Small intestine (tissue), 7 donors: ENCODE data around the gene PPL. TPM values are rescaled to one million over a fixed set of nuclear protein-coding genes. Genes with fewer than 3 reads are reported as not detected.
"Not testable (repeated sequence)": the region's sequence is repeated elsewhere in the genome, so short reads cannot be mapped to it uniquely, and the experiment has no call there.

ENCODE experiments used
- DNase-seq, 2 donors: peaks; one replicate each; pipeline versions ENCODE4 v3.0.0 to v3.0.0-alpha.2; 2013
- FAIRE-seq: peaks from 2 replicates; lab custom pipeline; 2012; peaks lifted over from hg19 to GRCh38; lab: Jason Lieb, UNC
- H3K27ac ChIP-seq, 3 donors: one replicate each; pipeline ENCODE4 v1.5.1; 2013; ENCODE audit warnings: low read length in 2 of 3, mild to moderate bottlenecking in 2 of 3, control low read depth in 1 of 3, inconsistent platforms in 1 of 3, low read depth in 1 of 3, moderate library complexity in 1 of 3
- H3K27me3 ChIP-seq, 3 donors: one replicate each; pipeline ENCODE4 v1.6.1; 2013; ENCODE audit warnings: low read length in 3 of 3, inconsistent platforms in 1 of 3; ENCODE audit not compliant: control insufficient read depth in 3 of 3, insufficient read depth in 3 of 3
- H3K36me3 ChIP-seq, 3 donors: one replicate each; pipeline ENCODE4 v1.6.1; 2013; ENCODE audit warnings: low read length in 3 of 3, inconsistent platforms in 1 of 3, low read depth in 1 of 3, mild to moderate bottlenecking in 1 of 3, moderate library complexity in 1 of 3; ENCODE audit not compliant: control insufficient read depth in 3 of 3, insufficient read depth in 2 of 3
- H3K4me1 ChIP-seq, 3 donors: one replicate each; pipeline ENCODE4 v1.6.1; 2013; ENCODE audit warnings: low read length in 2 of 3, inconsistent platforms in 1 of 3, low read depth in 1 of 3, mild to moderate bottlenecking in 1 of 3, moderate library complexity in 1 of 3; ENCODE audit not compliant: control insufficient read depth in 3 of 3, insufficient read depth in 2 of 3
- H3K4me3 ChIP-seq, 3 donors: one replicate each; pipeline ENCODE4 v1.5.1; 2013; ENCODE audit warnings: low read length in 3 of 3, control low read depth in 1 of 3, inconsistent platforms in 1 of 3, low read depth in 1 of 3, mild to moderate bottlenecking in 1 of 3, moderate library complexity in 1 of 3
- H3K9me3 ChIP-seq, 2 donors: one replicate each; pipeline ENCODE4 v1.6.1; 2013; ENCODE audit warnings: low read depth in 1 of 2, low read length in 1 of 2; ENCODE audit not compliant: control insufficient read depth in 2 of 2, insufficient read depth in 1 of 2
- WGBS, 3 donors: extraction: QIAGEN DNeasy Blood & Tissue Kit; methylation state at CpG; one replicate each; pipeline ENCODE4 v1.1.7; 2013; 5-methylcytosine and 5-hydroxymethylcytosine counted together
- polyA plus RNA-seq, 4 donors: library from polyadenylated mRNA; stranded (reverse) in 3 of 4; unstranded in 1 of 4; fragments of 200-250 nt in 3 of 4; fragments of 120-200 nt in 1 of 4; gene quantifications; one replicate each; pipeline versions ENCODE4 v1.2.1 to v1.2.3, GENCODE V29; 2013
- donor health status: healthy with polysubstance abuse.
- donor health status: control.
- donor health status: control.
- donor health status: Bipolar disorder and iron deficiency.
- donor health status: healthy.

The PPL gene
- polyA plus RNA-seq, 4 donors, result 11.1 to 37.1 (median 14.9) TPM

GRCh38 chr16:4900750-4901149, 36.2 kb downstream of the PPL start:
- 86 to 91% (median 88%) methylated on average over 11 of the region's 11 CpGs for WGBS, 3 donors
- DNase-seq, result no peak
- no peaks in the 10 kb centered on the region for H3K27me3 ChIP-seq
- H3K9me3 ChIP-seq, result peaks cover 0 to 8% of the 10 kb centered on the region in 2 donors
- FAIRE-seq, result no peak
- H3K4me1 ChIP-seq, result no peaks in the 10 kb centered on the region
- H3K36me3 ChIP-seq, result peaks cover 0 to 90% (median 2%) of the 10 kb centered on the region in 3 donors
- no peak overlapping the region for H3K4me3 ChIP-seq
- no peak overlapping the region for H3K27ac ChIP-seq

- DNase-seq (no peak), FAIRE-seq (no peak)
- Histone ChIP-seq H3K36me3 (peaks cover 0 to 92% (median 2%) of the 10 kb centered on the region in 3 donors), H3K27me3 (no peaks in the 10 kb centered on the region), H3K4me3 (no peak overlapping the region), H3K4me1 (no peaks in the 10 kb centered on the region), H3K9me3 (peaks cover 0 to 8% of the 10 kb centered on the region in 2 donors), H3K27ac (no peak overlapping the region)
- WGBS, 3 donors, result 55 to 72% (median 66%) methylated on average over 7 to 8 of the region's 8 CpGs
Observed at GRCh38 chr16:4900036-4900435, 36.9 kb downstream of the PPL start.

GRCh38 chr16:4899474-4899846, 37.5 kb downstream of the PPL start:
- DNase-seq (no peak), FAIRE-seq (no peak)
- Histone ChIP-seq H3K4me3 (no peak overlapping the region), H3K36me3 (peaks cover 0 to 92% (median 2%) of the 10 kb centered on the region in 3 donors), H3K27me3 (no peaks in the 10 kb centered on the region), H3K4me1 (no peaks in the 10 kb centered on the region), H3K9me3 (peaks cover 0 to 8% of the 10 kb centered on the region in 2 donors), H3K27ac (no peak overlapping the region)
- 82 to 91% (median 85%) methylated on average over 6 of the region's 6 CpGs for WGBS, 3 donors

GRCh38 chr16:4898811-4899473, 38.0 kb downstream of the PPL start:
- H3K4me1 ChIP-seq, result no peaks in the 10 kb centered on the region
- no peak overlapping the region for H3K4me3 ChIP-seq
- H3K9me3 ChIP-seq, result peaks cover 0 to 8% of the 10 kb centered on the region in 2 donors
- peaks cover 0 to 92% (median 2%) of the 10 kb centered on the region in 3 donors for H3K36me3 ChIP-seq
- WGBS, 3 donors, result 92 to 96% (median 94%) methylated on average over 28 of the region's 28 CpGs
- no peak for DNase-seq
- no peaks in the 10 kb centered on the region for H3K27me3 ChIP-seq
- no peak for FAIRE-seq
- no peak overlapping the region for H3K27ac ChIP-seq

GRCh38 chr16:4897328-4897727, 39.6 kb downstream of the PPL start:
- 88 to 91% (median 90%) methylated on average over 7 of the region's 7 CpGs for WGBS, 3 donors
- DNase-seq, result no peak
- H3K4me1 ChIP-seq, result no peaks in the 10 kb centered on the region
- peaks cover 0 to 8% of the 10 kb centered on the region in 2 donors for H3K9me3 ChIP-seq
- no peak overlapping the region for H3K4me3 ChIP-seq
- H3K36me3 ChIP-seq, result peaks cover 0 to 92% (median 0%) of the 10 kb centered on the region in 3 donors
- no peak overlapping the region for H3K27ac ChIP-seq
- H3K27me3 ChIP-seq, result no peaks in the 10 kb centered on the region
- no peak for FAIRE-seq

GRCh38 chr16:4896761-4897160, 40.2 kb downstream of the PPL start:
- H3K4me3 ChIP-seq, FAIRE-seq, DNase-seq, H3K27ac ChIP-seq, H3K4me1 ChIP-seq, H3K9me3 ChIP-seq, H3K27me3 ChIP-seq: not testable (repeated sequence)
- H3K36me3 ChIP-seq, result peaks cover 0 to 92% (median 0%) of the 10 kb centered on the region in 3 donors
- 92 to 97% (median 95%) methylated on average over 9 of the region's 9 CpGs for WGBS, 3 donors

GRCh38 chr16:4895366-4895765, 41.6 kb downstream of the PPL start:
- no peaks in the 10 kb centered on the region for H3K27me3 ChIP-seq
- no peak overlapping the region for H3K27ac ChIP-seq
- H3K4me1 ChIP-seq, result no peaks in the 10 kb centered on the region
- FAIRE-seq (no peak), DNase-seq (no peak)
- WGBS, 3 donors, result 85 to 92% (median 91%) methylated on average over 13 of the region's 13 CpGs
- peaks cover 0 to 92% (median 0%) of the 10 kb centered on the region in 3 donors for H3K36me3 ChIP-seq
- H3K4me3 ChIP-seq, result no peak overlapping the region
- peaks cover 0 to 8% of the 10 kb centered on the region in 2 donors for H3K9me3 ChIP-seq

GRCh38 chr16:4894276-4895150, 42.4 kb downstream of the PPL start:
- H3K4me1 ChIP-seq, result no peaks in the 10 kb centered on the region
- peaks cover 0 to 8% of the 10 kb centered on the region in 2 donors for H3K9me3 ChIP-seq
- H3K4me3 ChIP-seq, result no peak overlapping the region
- DNase-seq (no peak), FAIRE-seq (no peak)
- H3K27ac ChIP-seq, result no peak overlapping the region
- no peaks in the 10 kb centered on the region for H3K27me3 ChIP-seq
- peaks cover 0 to 94% (median 0%) of the 10 kb centered on the region in 3 donors for H3K36me3 ChIP-seq
- WGBS, 3 donors, result 89 to 94% (median 94%) methylated on average over 22 of the region's 22 CpGs
